NT2/D1 (cell line): ENCODE data around the gene CORO1A.
"Not testable (repeated sequence)": the region's sequence is repeated elsewhere in the genome, so short reads cannot be mapped to it uniquely, and the experiment has no call there.

Experiments used
- DNase-seq: peaks from one replicate; pipeline ENCODE4 v3.0.0-alpha.2; 2011; ENCODE audit warnings: low read depth, low spot score
- H3K27me3 ChIP-seq: 2 replicates; pipeline ENCODE4 v1.6.0; 2011; ENCODE audit warnings: mild to moderate bottlenecking; ENCODE audit not compliant: insufficient read length, insufficient read depth
- H3K36me3 ChIP-seq: 2 replicates; pipeline ENCODE4 v1.6.1; 2011; ENCODE audit warnings: mild to moderate bottlenecking, low read length, mixed read lengths; ENCODE audit not compliant: insufficient read depth, insufficient read length
- H3K4me1 ChIP-seq: 2 replicates; pipeline ENCODE4 v1.5.1; 2011; ENCODE audit not compliant: insufficient read depth, insufficient read length
- H3K4me3 ChIP-seq: 2 replicates; pipeline ENCODE4 v1.5.1; 2011; ENCODE audit warnings: low read depth; ENCODE audit not compliant: insufficient read length
- H3K9ac ChIP-seq: 2 replicates; pipeline ENCODE4 v1.6.0; 2011; ENCODE audit warnings: low read depth; ENCODE audit not compliant: insufficient read length
- H3K9me3 ChIP-seq: 2 replicates; pipeline ENCODE4 v1.5.1; 2011; ENCODE audit warnings: mild to moderate bottlenecking, low read length; ENCODE audit not compliant: insufficient read depth
- SUZ12 ChIP-seq: IDR thresholded peaks from 2 replicates; pipeline ENCODE4 v1.6.1; 2011; ENCODE audit not compliant: insufficient read length, insufficient read depth; ENCODE audit errors: extremely low read depth
- YY1 ChIP-seq: IDR thresholded peaks from 2 replicates; pipeline ENCODE4 v1.6.1; 2011; ENCODE audit not compliant: insufficient read length, insufficient read depth
- ZNF274 ChIP-seq: IDR thresholded peaks from 2 replicates; pipeline ENCODE4 v1.6.1; 2011; ENCODE audit warnings: mild to moderate bottlenecking, low read depth, low read length

The CORO1A gene

DNA sequence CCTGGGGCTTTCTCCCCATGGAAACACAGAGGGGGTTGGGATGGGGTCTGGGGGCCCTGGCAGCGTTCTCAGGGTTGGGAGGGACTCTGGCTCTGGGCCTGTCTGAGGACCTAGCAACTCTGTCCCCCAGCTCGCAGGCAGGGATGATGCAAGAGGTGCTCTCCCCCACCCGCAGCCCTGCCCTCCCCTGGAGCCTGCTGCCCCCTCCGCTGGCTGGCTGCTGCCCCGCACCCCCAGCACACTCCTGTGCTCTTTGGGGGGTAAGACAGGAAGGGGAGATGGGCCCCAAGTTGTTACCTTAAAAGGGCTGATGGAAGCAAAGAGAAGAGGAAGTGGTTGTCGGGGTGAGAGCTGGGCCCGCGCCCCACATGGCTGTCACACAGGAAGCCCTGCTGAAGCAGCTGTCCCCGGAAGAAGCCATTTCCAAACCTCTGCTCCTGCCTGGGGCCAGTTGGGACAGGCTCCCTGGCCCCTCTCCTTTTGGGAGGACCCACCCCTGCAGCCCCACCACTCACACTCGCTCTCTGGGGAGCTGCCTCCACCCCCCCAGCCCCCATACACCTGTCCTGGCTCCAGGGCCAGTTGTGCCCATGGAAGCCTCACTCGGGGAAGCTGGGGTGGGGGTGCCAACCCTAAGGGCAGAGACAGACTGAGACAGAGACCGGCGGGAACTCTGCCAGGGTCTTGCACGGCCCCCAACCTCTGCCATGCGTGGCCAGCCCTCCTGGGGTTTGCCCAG is 2.5 kb downstream of the CORO1A start:
- peaks cover 6% of the 10 kb centered on the region for H3K36me3 ChIP-seq
- H3K4me1 ChIP-seq, result peaks cover 30% of the 10 kb centered on the region
- H3K27me3 ChIP-seq, result peaks cover 13% of the 10 kb centered on the region
- H3K4me3 ChIP-seq, result no peak overlapping the region
- no peak for DNase-seq
- TF ChIP-seq YY1, result no peak
- TF ChIP-seq ZNF274, result no peak
- peak overlapping the region; percentile 52 for H3K9ac ChIP-seq
- no peaks in the 10 kb centered on the region for H3K9me3 ChIP-seq

DNA sequence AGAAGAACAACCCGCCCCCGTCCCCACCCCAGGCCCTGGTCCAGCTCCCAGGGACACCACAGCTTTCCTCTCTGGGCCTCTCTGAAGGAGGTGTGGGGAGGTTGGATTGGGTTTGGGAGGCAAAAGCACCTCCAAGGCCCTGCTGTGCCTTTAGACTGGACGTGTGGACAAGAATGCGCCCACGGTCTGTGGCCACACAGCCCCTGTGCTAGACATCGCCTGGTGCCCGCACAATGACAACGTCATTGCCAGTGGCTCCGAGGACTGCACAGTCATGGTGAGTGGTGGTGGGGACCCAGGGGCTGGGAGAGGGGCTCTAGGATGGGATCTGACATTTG is 3.0 kb downstream of the CORO1A start:
- Histone ChIP-seq H3K4me1 (peaks cover 30% of the 10 kb centered on the region), H3K27me3 (peaks cover 13% of the 10 kb centered on the region), H3K9me3 (no peaks in the 10 kb centered on the region), H3K4me3 (no peak overlapping the region), H3K36me3 (peaks cover 6% of the 10 kb centered on the region), H3K9ac (peak overlapping the region; percentile 21)
- TF ChIP-seq ZNF274, result no peak
- TF ChIP-seq SUZ12, result no peak
- TF ChIP-seq YY1, result no peak
- DNase-seq, result no peak

DNA sequence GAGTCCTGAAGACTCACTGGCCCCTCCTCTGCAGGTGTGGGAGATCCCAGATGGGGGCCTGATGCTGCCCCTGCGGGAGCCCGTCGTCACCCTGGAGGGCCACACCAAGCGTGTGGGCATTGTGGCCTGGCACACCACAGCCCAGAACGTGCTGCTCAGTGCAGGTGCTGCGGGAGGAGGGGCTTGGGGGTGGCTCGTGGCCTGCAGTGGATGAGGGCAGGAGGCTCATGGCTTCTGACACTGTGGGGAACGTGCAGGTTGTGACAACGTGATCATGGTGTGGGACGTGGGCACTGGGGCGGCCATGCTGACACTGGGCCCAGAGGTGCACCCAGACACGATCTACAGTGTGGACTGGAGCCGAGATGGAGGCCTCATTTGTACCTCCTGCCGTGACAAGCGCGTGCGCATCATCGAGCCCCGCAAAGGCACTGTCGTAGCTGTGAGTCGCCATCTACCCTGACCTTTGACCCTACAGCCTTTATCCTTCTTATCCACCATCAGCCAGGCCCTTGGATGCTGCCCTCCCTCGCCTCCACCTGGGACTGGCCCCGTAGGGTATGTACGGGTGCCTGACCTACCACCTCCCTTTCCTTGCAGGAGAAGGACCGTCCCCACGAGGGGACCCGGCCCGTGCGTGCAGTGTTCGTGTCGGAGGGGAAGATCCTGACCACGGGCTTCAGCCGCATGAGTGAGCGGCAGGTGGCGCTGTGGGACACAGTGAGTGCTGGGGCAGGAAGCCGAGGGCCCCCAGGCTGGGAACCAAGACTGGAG is 3.6 kb downstream of the CORO1A start:
- H3K4me3 ChIP-seq, result no peak overlapping the region
- H3K36me3 ChIP-seq, result peaks cover 6% of the 10 kb centered on the region
- H3K27me3 ChIP-seq, result peaks cover 13% of the 10 kb centered on the region
- TF ChIP-seq ZNF274 (no peak), YY1 (no peak), SUZ12 (no peak)
- peak; percentile 32 for DNase-seq
- no peak overlapping the region for H3K9ac ChIP-seq
- H3K4me1 ChIP-seq, result peaks cover 30% of the 10 kb centered on the region
- H3K9me3 ChIP-seq, result no peaks in the 10 kb centered on the region

DNA sequence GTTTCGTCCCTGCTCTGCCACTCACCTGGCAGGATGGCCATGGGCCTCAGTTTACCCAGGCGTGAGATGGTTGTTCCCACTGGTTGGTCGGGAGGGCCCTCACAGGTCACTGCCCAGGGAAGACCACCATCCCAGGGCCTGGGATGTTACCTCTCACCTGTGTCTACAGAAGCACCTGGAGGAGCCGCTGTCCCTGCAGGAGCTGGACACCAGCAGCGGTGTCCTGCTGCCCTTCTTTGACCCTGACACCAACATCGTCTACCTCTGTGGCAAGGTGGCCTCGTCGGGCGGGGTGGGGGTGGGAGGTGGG is 4.1 kb downstream of the CORO1A start:
- TF ChIP-seq YY1 (no peak), SUZ12 (no peak), ZNF274 (no peak)
- H3K27me3 ChIP-seq, result peaks cover 13% of the 10 kb centered on the region
- H3K4me3 ChIP-seq, result no peak overlapping the region
- H3K36me3 ChIP-seq, result peaks cover 6% of the 10 kb centered on the region
- peaks cover 30% of the 10 kb centered on the region for H3K4me1 ChIP-seq
- no peaks in the 10 kb centered on the region for H3K9me3 ChIP-seq
- no peak for DNase-seq
- H3K9ac ChIP-seq, result no peak overlapping the region

DNA sequence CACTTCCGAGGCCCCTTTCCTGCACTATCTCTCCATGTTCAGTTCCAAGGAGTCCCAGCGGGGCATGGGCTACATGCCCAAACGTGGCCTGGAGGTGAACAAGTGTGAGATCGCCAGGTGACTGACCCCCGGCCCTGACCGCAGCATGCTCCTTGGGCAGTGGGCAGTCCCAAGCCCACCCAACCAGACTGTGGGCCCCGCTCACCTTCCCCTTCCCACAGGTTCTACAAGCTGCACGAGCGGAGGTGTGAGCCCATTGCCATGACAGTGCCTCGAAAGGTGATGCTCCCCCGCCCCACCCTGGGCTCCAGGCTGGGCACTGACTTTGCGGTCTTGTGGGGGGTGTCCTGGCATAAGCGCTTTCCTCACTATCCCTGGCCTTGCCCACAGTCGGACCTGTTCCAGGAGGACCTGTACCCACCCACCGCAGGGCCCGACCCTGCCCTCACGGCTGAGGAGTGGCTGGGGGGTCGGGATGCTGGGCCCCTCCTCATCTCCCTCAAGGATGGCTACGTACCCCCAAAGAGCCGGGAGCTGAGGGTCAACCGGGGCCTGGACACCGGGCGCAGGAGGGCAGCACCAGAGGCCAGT is 4.7 kb downstream of the CORO1A start:
- no peak overlapping the region for H3K4me3 ChIP-seq
- H3K9me3 ChIP-seq, result no peaks in the 10 kb centered on the region
- no peak for DNase-seq
- H3K9ac ChIP-seq, result no peak overlapping the region
- peaks cover 13% of the 10 kb centered on the region for H3K27me3 ChIP-seq
- no peak for TF ChIP-seq YY1
- no peak for TF ChIP-seq ZNF274
- TF ChIP-seq SUZ12, result no peak
- peaks cover 30% of the 10 kb centered on the region for H3K4me1 ChIP-seq
- peaks cover 6% of the 10 kb centered on the region for H3K36me3 ChIP-seq

DNA sequence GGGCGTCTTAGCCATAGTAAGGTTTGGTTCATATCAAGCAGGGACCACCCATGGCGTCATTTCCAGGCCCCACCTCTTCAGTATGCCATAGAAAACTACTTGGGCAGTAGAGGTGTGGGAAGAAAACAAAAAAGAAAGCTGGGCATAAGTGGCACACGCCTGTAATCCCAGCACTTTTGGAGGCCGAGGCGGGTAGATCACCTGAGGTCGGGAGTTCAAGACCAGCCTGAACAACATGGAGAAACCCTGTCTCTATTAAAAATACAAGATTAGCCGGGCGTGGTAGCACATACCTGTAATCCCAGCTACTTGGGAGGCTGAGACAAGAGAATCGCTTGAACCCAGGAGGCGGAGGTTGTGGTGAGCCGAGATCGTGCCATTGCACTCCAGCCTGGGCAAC is 7.8 kb downstream of the CORO1A start:
- H3K4me3 ChIP-seq, H3K36me3 ChIP-seq, H3K9me3 ChIP-seq, DNase-seq, H3K27me3 ChIP-seq, H3K9ac ChIP-seq: not testable (repeated sequence)
- peaks cover 11% of the 10 kb centered on the region for H3K4me1 ChIP-seq

DNA sequence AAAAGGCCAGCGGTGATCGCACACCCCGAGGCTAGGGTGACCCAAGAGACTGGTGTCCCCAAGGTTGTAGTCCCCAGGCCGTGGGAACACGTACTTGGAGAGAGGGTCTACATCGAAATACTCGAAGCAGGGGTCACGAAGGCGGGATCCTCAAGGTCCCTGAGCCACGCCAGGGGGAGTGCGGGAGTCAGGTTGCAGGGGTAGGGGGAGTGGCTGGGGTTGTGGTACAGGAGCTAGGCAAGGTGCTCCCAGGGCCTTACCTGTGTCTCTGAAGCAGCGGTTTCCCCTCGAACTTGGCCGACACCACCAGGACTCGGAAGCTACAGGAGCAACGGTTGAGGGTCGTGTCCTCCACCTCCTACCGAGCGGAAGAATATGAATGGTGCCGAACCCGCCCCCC is 9.7 kb downstream of the CORO1A start:
- H3K4me3 ChIP-seq, H3K4me1 ChIP-seq, H3K9ac ChIP-seq, DNase-seq, H3K27me3 ChIP-seq, H3K36me3 ChIP-seq, H3K9me3 ChIP-seq: not testable (repeated sequence)

DNA sequence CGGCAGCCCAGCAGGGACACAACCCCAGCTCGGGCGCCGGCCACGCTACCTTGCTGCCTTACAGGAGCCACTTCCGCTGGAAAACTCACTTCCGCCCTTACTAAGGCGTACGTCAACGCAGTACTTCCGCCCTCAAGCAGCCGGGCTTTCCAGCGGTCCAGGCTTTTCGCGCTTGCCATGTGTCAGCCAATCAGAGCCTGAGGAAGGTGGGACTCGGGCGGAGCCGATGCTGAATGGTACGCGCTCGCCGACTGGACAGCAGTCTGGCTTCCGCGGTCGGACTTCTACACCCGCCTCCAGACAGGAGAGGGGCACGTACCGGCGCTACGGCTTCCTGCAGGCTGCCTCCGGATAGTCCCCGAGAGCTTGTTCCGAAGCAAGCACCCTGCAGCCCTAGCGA is 10.2 kb downstream of the CORO1A start, which contains the start of the genes BOLA2B and SLX1A:
Gene BOLA2B, minus strand, starts transcription at position 52 of the 400 bp plus-strand sequence. CDS start 71 bp downstream, outside the sequence.
Gene SLX1A, plus strand, starts transcription at position 261 of the 400 bp plus-strand sequence. CDS start 210 bp downstream, outside the sequence.
- H3K27me3 ChIP-seq, DNase-seq, H3K9me3 ChIP-seq, H3K36me3 ChIP-seq, H3K4me1 ChIP-seq: not testable (repeated sequence)
- Histone ChIP-seq H3K4me3 (peak within 1 kb of the TSS; percentile 47), H3K9ac (peak within 1 kb of the TSS; percentile 79)

DNA sequence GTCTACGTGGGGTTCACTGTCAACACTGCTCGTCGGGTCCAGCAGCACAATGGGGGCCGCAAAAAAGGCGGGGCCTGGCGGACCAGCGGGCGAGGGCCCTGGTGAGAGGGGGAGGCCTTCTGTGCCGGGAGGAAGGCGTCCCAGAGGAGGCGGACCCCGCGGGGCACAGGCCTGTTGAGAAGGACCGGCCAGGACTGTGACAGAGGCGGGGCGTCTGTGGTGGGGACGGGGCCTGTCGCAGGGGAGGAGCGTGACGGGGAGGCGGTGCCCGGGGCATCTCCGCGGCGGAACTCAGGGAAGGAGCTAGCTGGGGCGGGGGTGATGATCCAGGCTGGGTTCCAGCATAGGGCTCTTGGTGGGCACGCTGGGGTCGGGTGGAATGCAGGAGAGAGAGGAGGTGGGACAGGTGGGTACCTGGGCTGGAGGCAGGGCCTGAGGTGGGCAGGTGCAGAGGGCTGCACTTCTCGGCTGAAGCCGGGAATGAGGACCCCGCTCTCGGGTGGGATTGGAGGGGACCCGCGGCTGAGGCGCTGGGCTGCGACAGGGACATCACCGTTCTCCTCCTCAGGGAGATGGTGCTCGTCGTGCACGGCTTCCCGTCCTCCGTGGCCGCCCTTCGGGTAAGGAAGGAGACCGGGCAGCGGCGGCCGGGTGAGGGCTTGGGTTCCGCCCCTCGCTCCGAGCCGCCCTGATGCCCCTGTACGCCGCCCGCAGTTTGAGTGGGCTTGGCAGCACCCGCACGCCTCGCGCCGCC is 10.9 kb downstream of the CORO1A start:
- Histone ChIP-seq H3K4me3 (peak overlapping the region; percentile 47), H3K9ac (peak overlapping the region; percentile 79)
- H3K4me1 ChIP-seq, H3K36me3 ChIP-seq, H3K9me3 ChIP-seq, DNase-seq, H3K27me3 ChIP-seq: not testable (repeated sequence)

DNA sequence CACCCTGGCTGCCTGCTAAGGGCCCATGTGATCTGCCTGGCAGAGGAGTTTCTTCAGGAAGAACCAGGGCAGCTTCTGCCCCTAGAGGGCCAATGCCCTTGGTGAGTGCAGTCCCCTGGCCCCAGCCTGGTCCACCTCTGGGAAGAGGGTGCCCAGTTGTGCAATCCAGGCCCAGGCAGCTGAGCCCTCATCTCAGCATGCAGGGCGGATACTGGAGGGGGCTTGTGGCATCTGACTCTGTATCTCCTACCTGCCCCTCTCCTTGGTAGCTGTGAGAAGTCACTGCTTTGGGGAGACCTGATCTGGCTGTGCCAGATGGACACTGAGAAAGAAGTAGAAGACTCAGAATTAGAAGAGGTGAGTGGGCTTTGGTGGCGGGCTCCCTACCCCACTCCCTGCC is 13.6 kb downstream of the CORO1A start:
- DNase-seq, H3K27me3 ChIP-seq, H3K36me3 ChIP-seq, H3K9ac ChIP-seq, H3K9me3 ChIP-seq, H3K4me3 ChIP-seq, H3K4me1 ChIP-seq: not testable (repeated sequence)
